Mammary epithelial cell (primary cell): ENCODE results near the gene SEMA4D.

ENCODE experiments used
- CTCF ChIP-seq, 2 donors: IDR thresholded peaks in 1 of 2; conservative IDR thresholded peaks in 1 of 2; 2 replicates each; pipeline ENCODE4 v1.5.1; 2011 to 2012; ENCODE audit warnings: inconsistent platforms in 2 of 2, low read length in 2 of 2, mild to moderate bottlenecking in 2 of 2, control low read depth in 1 of 2, low read depth in 1 of 2; ENCODE audit not compliant: insufficient read depth in 1 of 2; ENCODE audit errors: extremely low read depth in 1 of 2
- EZH2 ChIP-seq: IDR thresholded peaks from 2 replicates; pipeline ENCODE4 v1.6.1; 2012; ENCODE audit warnings: low read length, inconsistent platforms, borderline replicate concordance

- TF ChIP-seq CTCF (conservative IDR thresholded peaks at IDR 0.05 in 1 of 2, IDR thresholded peaks at IDR 0.05 in 1 of 2; ENCODE audit: extremely low read depth in 1 of 2, insufficient read depth in 1 of 2, low read depth in 1 of 2, low read length in 2 of 2) (no peak), EZH2 (no peak)
These were observed at the start of gene SEMA4D for GRCh38 chr9:89497978-89498851.
